HG03066 (cell line): ENCODE results near the gene PPIG.
"Not testable (repeated sequence)": the region's sequence is repeated elsewhere in the genome, so short reads cannot be mapped to it uniquely, and the experiment has no call there.

Experiments used
- ATAC-seq: cut with Tn5 transposase; IDR thresholded peaks from one replicate; pipeline ENCODE4 v1.9.1; 2021; ENCODE audit warnings: low read depth; ENCODE audit not compliant: unreplicated experiment

Gene PPIG

GRCh38 chr2:169661265-169661664 lies 77.1 kb downstream of the PPIG start:
- no peak for ATAC-seq

GRCh38 chr2:169662744-169663143 lies 78.6 kb downstream of the PPIG start:
- ATAC-seq = no peak

GRCh38 chr2:169663247-169663646 lies 79.1 kb downstream of the PPIG start:
- ATAC-seq = no peak

- ATAC-seq = no peak
Measured at GRCh38 chr2:169664600-169664977, 80.4 kb downstream of the PPIG start.

- no peak for ATAC-seq
Measured at GRCh38 chr2:169664978-169665930, 81.1 kb downstream of the PPIG start.

- no peak for ATAC-seq
Measured at GRCh38 chr2:169667583-169667982, 83.4 kb downstream of the PPIG start.

- no peak for ATAC-seq
Measured at GRCh38 chr2:169670215-169670651, 86.1 kb downstream of the PPIG start.

- ATAC-seq = no peak
Measured at GRCh38 chr2:169670937-169671336, 86.8 kb downstream of the PPIG start.

GRCh38 chr2:169672406-169672805 lies 88.3 kb downstream of the PPIG start:
- ATAC-seq = no peak

- ATAC-seq = no peak
Measured at GRCh38 chr2:169673106-169673505, 89.0 kb downstream of the PPIG start.

- ATAC-seq = no peak
Measured at GRCh38 chr2:169673921-169674320, 89.8 kb downstream of the PPIG start.

GRCh38 chr2:169676357-169676756 lies 92.2 kb downstream of the PPIG start:
- ATAC-seq = no peak

GRCh38 chr2:169676850-169677249 lies 92.7 kb downstream of the PPIG start:
- ATAC-seq = no peak

- ATAC-seq = no peak
Measured at GRCh38 chr2:169683054-169683424, 98.9 kb downstream of the PPIG start.

- no peak for ATAC-seq
Measured at GRCh38 chr2:169683425-169684134, 99.4 kb downstream of the PPIG start.

GRCh38 chr2:169684135-169684565 lies 100.0 kb downstream of the PPIG start:
- no peak for ATAC-seq

GRCh38 chr2:169684712-169685111 lies 100.6 kb downstream of the PPIG start:
- ATAC-seq = not testable (repeated sequence)

- not testable (repeated sequence) for ATAC-seq
Measured at GRCh38 chr2:169686825-169687224, 102.7 kb downstream of the PPIG start.

- ATAC-seq = not testable (repeated sequence)
Measured at GRCh38 chr2:169687943-169688342, 103.8 kb downstream of the PPIG start.

- no peak for ATAC-seq
Measured at GRCh38 chr2:169690958-169691357, 106.8 kb downstream of the PPIG start.
